Endothelial cell of umbilical vein (primary cell): ENCODE results near the gene RGS8. TPM values are rescaled to one million over a fixed set of nuclear protein-coding genes. Genes with fewer than 3 reads are reported as not detected.

Experiments used
- BruUV-seq: library from RNA; stranded (reverse); fragments of 400-500 nt; replicated peaks from 2 replicates; lab custom pipeline; 2021; lab: Mats Ljungman, UMichigan
- CTCF ChIA-PET: fragments of 300-600, 350-600 bp; sonication (Branson Sonifier 250); formaldehyde crosslinking; loops from one replicate; lab custom pipeline; 2021; ENCODE audit warnings: antibody characterized with exemption, inconsistent platforms; lab: Charles Lee
- POLR2A ChIA-PET: fragments of 300-600, 350-600 bp; sonication (Branson Sonifier 250); formaldehyde crosslinking; loops from one replicate; lab custom pipeline; 2021; ENCODE audit warnings: antibody characterized with exemption, inconsistent platforms; lab: Charles Lee
- DNase-seq: peaks from one replicate; pipeline ENCODE4 v3.0.0-alpha.2; 2011; ENCODE audit warnings: low read depth, low spot score
- FAIRE-seq: peaks from 2 replicates; lab custom pipeline; 2011; peaks lifted over from hg19 to GRCh38; lab: Jason Lieb, UNC
- H2AFZ ChIP-seq: 2 replicates; pipeline ENCODE4 v1.6.0; 2012; ENCODE audit warnings: low read depth, low read length, control low read depth, inconsistent platforms
- H3K27ac ChIP-seq: 2 replicates; pipeline ENCODE4 v1.5.1; 2011; ENCODE audit warnings: low read depth, mild to moderate bottlenecking, control low read depth, low read length, moderate library complexity; ENCODE audit not compliant: insufficient read depth
- H3K27me3 ChIP-seq, 2 experiments: 2 replicates each; pipeline versions ENCODE4 v1.6.0 to v1.6.1; 2011; ENCODE audit warnings: low read length in 2 of 2, mixed read lengths in 1 of 2; ENCODE audit not compliant: control insufficient read depth in 2 of 2, insufficient read depth in 2 of 2
- H3K36me3 ChIP-seq, 2 experiments: 2 replicates in 1 of 2; 3 replicates in 1 of 2; pipeline ENCODE4 v1.5.1; 2011; ENCODE audit warnings: low read length in 2 of 2, mild to moderate bottlenecking in 1 of 2, moderate library complexity in 1 of 2; ENCODE audit not compliant: control insufficient read depth in 2 of 2, insufficient read depth in 2 of 2; ENCODE audit errors: extremely low read depth in 1 of 2
- H3K4me1 ChIP-seq: 3 replicates; pipeline ENCODE4 v1.5.1; 2011; ENCODE audit warnings: mild to moderate bottlenecking, low read length; ENCODE audit not compliant: control insufficient read depth, insufficient read depth; ENCODE audit errors: extremely low read depth
- H3K4me2 ChIP-seq: 2 replicates; pipeline ENCODE4 v1.6.1; 2011; ENCODE audit warnings: low read length, control low read depth, mixed read lengths; ENCODE audit not compliant: insufficient read depth
- H3K4me3 ChIP-seq, 3 experiments: fragments of 200-600 bp in 1 of 3; sonication (generic), shearing (Covaris generic) in 1 of 3; replicated peaks in 1 of 3; 2 replicates each; pipeline ENCODE4 v1.5.1; 2011 to 2016; ENCODE audit warnings: control low read depth in 3 of 3, low read length in 3 of 3, mild to moderate bottlenecking in 2 of 3, inconsistent platforms in 1 of 3, low read depth in 1 of 3, moderate library complexity in 1 of 3; ENCODE audit not compliant: insufficient read depth in 1 of 3
- H3K79me2 ChIP-seq: 2 replicates; pipeline ENCODE4 v1.6.0; 2012; ENCODE audit warnings: low read length, inconsistent platforms; ENCODE audit not compliant: control insufficient read depth, insufficient read depth
- H3K9ac ChIP-seq: replicated peaks from 2 replicates; pipeline ENCODE3; 2011; ENCODE audit warnings: low read length, control low read depth; ENCODE audit not compliant: insufficient read depth; ENCODE audit errors: extremely low read depth
- H3K9me1 ChIP-seq: replicated peaks from 3 replicates; pipeline ENCODE4 v1.6.0; 2011; ENCODE audit warnings: mild to moderate bottlenecking, low read length; ENCODE audit not compliant: control insufficient read depth, insufficient read depth; ENCODE audit errors: extremely low read depth
- H3K9me3 ChIP-seq: replicated peaks from 2 replicates; pipeline ENCODE4 v1.5.1; 2012; ENCODE audit warnings: low read length, inconsistent platforms; ENCODE audit not compliant: control insufficient read depth, insufficient read depth
- H4K20me1 ChIP-seq: replicated peaks from 2 replicates; pipeline ENCODE3; 2011; ENCODE audit warnings: mild to moderate bottlenecking, low read length; ENCODE audit not compliant: control insufficient read depth, insufficient read depth; ENCODE audit errors: extremely low read depth
- CTCF ChIP-seq, 2 donors: IDR thresholded peaks; 1 replicate in 1 of 2; 2 replicates in 1 of 2; pipeline ENCODE4 v1.5.1; 2011; ENCODE audit warnings: low read length in 2 of 2, mild to moderate bottlenecking in 2 of 2, moderate library complexity in 2 of 2, control low read depth in 1 of 2, inconsistent platforms in 1 of 2, low read depth in 1 of 2; ENCODE audit not compliant: insufficient read depth in 1 of 2; ENCODE audit errors: extremely low read depth in 1 of 2
- EZH2 ChIP-seq: IDR thresholded peaks from 2 replicates; pipeline ENCODE4 v1.6.1; 2012; ENCODE audit warnings: borderline replicate concordance, low read depth, mild to moderate bottlenecking, moderate library complexity, low read length, inconsistent platforms; ENCODE audit not compliant: severe bottlenecking
- FOS ChIP-seq: IDR thresholded peaks from 2 replicates; pipeline ENCODE4 v1.6.1; 2011; ENCODE audit warnings: mild to moderate bottlenecking, low read length, moderate library complexity, borderline replicate concordance; ENCODE audit not compliant: insufficient read depth
- GATA2 ChIP-seq: IDR thresholded peaks from 2 replicates; pipeline ENCODE4 v1.7.0; 2011; ENCODE audit warnings: low read depth, mild to moderate bottlenecking, moderate library complexity, mixed read lengths, low read length; ENCODE audit not compliant: insufficient read length, insufficient read depth
- JUN ChIP-seq: IDR thresholded peaks from 2 replicates; pipeline ENCODE4 v1.6.1; 2011; ENCODE audit warnings: borderline replicate concordance, low read depth; ENCODE audit not compliant: insufficient read length, insufficient read depth
- MYC ChIP-seq: IDR thresholded peaks from one replicate; pipeline ENCODE4 v1.6.1; 2011; ENCODE audit warnings: mild to moderate bottlenecking, low read depth, low read length
- POLR2AphosphoS5 ChIP-seq: IDR thresholded peaks from 2 replicates; pipeline ENCODE4 v1.6.1; 2012; ENCODE audit warnings: low read depth, mild to moderate bottlenecking, control low read depth, low read length, moderate library complexity; ENCODE audit not compliant: insufficient read depth
- dilution Hi-C: fragments of 300-500 bp; cut with MboI; formaldehyde crosslinking; loops from one replicate; pipeline ENCODE4 v1.15.0; 2019; ENCODE audit warnings: low sequenced_read_pairs; ENCODE audit not compliant: extremely low pct_ligation_motif_present
- intact Hi-C: fragments of 100-400 bp; cut with micrococcal nuclease; formaldehyde crosslinking; loops from one replicate; pipeline ENCODE4 v1.10.0; 2022
- polyA plus RNA-seq, 4 experiments: library from polyadenylated mRNA; depleted of rRNA in 3 of 4; stranded (reverse) in 3 of 4; unstranded in 1 of 4; fragments of >200 nt; gene quantifications; 2 replicates each; pipeline versions ENCODE4 v1.2.1 to v1.2.3, GENCODE V29; 2011 to 2012; ENCODE audit warnings: missing spikeins in 1 of 4
- total RNA-seq: library from RNA; stranded (reverse); gene quantifications from 2 replicates; pipeline ENCODE4 v1.2.3, GENCODE V29; 2021
- TF ChIP-seq, protein P1 (sequence below): IDR thresholded peaks from 2 replicates; pipeline ENCODE4 v1.6.1; 2011; ENCODE audit not compliant: insufficient read depth, insufficient read length

The RGS8 gene
- total and polyA plus RNA-seq, 2 donors (not counting 3 experiments of a cell fraction or from before 2014, with no cell fraction given): not detected

DNA sequence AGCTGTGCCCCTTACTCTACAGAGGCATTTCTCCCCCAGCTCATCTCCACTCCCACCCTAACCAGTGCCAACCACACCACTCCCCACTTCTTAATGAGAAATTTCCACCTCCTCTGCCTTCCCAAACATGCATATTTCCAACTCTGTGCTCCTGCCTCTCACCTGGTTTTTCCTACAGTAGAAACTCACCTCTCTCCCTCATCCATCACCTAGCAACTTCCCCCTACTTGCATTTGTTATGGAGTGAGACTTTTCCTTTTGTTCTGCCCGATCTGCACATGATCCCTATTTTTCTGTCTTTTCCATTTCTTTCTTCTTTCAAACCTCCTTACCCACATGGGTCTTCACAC, 11.9 kb downstream of the RGS8 start:
- CTCF ChIA-PET: no interaction called here

More for the DNA sequence above, 11.9 kb downstream of the RGS8 start:
- FAIRE-seq (no peak), DNase-seq (no peak)
- dilution Hi-C loops (no loop called here), intact Hi-C loops (no loop called here)
- Histone ChIP-seq H3K9ac (no peak overlapping the region), H3K4me2 (no peak overlapping the region), H3K4me1 (no peaks in the 10 kb centered on the region), H3K9me1 (no peaks in the 10 kb centered on the region), H3K9me3 (no peaks in the 10 kb centered on the region), H3K27ac (no peak overlapping the region), H3K4me3 (no peak overlapping the region), H2AFZ (no peak overlapping the region), H3K27me3 (no peaks in the 10 kb centered on the region), H3K36me3 (no peaks in the 10 kb centered on the region), H3K79me2 (no peaks in the 10 kb centered on the region), H4K20me1 (no peaks in the 10 kb centered on the region)
- POLR2A ChIA-PET: no interaction called here
- BruUV-seq: no TSS peak
- TF ChIP-seq CTCF (IDR thresholded peaks at IDR 0.05; ENCODE audit: extremely low read depth in 1 of 2, insufficient read depth in 1 of 2, low read depth in 1 of 2, low read length in 2 of 2): no peak
- no peak for TF ChIP-seq MYC
- TF ChIP-seq, protein P1, sequence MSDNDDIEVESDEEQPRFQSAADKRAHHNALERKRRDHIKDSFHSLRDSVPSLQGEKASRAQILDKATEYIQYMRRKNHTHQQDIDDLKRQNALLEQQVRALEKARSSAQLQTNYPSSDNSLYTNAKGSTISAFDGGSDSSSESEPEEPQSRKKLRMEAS: no peak
- TF ChIP-seq JUN: no peak
- no peak for TF ChIP-seq POLR2AphosphoS5
- TF ChIP-seq GATA2: no peak
- no peak for TF ChIP-seq FOS
- TF ChIP-seq EZH2: no peak
